Vagina (tissue), 2 donors: ENCODE results near the gene CADPS2. TPM values are rescaled to one million over a fixed set of nuclear protein-coding genes. Genes with fewer than 3 reads are reported as not detected.

ENCODE experiments used
- DNase-seq, 2 donors: peaks; one replicate each; pipeline ENCODE4 v3.0.0-alpha.2; 2017; ENCODE audit errors: extremely low spot score in 2 of 2
- H3K27ac ChIP-seq: fragments of 200-600 bp; sonication (generic); one replicate; pipeline ENCODE4 v1.5.1; 2019
- H3K27me3 ChIP-seq: fragments of 200-600 bp; sonication (generic); one replicate; pipeline ENCODE4 v1.5.1; 2019
- H3K36me3 ChIP-seq, 2 donors: fragments of 200-600 bp; sonication (generic); one replicate each; pipeline ENCODE4 v1.5.1; 2017 to 2019
- H3K4me1 ChIP-seq: fragments of 200-600 bp; sonication (generic); one replicate; pipeline ENCODE4 v1.5.1; 2019
- H3K4me3 ChIP-seq, 2 donors: fragments of 200-600 bp; sonication (generic); 1 replicate in 1 of 2; 2 replicates in 1 of 2; pipeline ENCODE4 v1.5.1; 2016 to 2019
- H3K9me3 ChIP-seq: fragments of 200-600 bp; sonication (generic); one replicate; pipeline ENCODE4 v1.5.1; 2019
- CTCF ChIP-seq, 3 experiments: fragments of 450-650 bp in 2 of 3; fragments of 200-600 bp in 1 of 3; sonication (generic) in 1 of 3; IDR thresholded peaks; one replicate each; pipeline ENCODE4 v1.5.1; 2017 to 2019; ENCODE audit warnings: antibody characterized with exemption in 3 of 3, mild to moderate bottlenecking in 2 of 3, moderate library complexity in 2 of 3
- POLR2A ChIP-seq, 2 donors: fragments of 450-650 bp; IDR thresholded peaks; one replicate each; pipeline ENCODE4 v1.6.1; 2017; ENCODE audit warnings: antibody characterized with exemption in 2 of 2, mild to moderate bottlenecking in 2 of 2, moderate library complexity in 2 of 2
- POLR2AphosphoS5 ChIP-seq, 2 donors: sonication (generic); formaldehyde crosslinking; IDR thresholded peaks; one replicate each; pipeline ENCODE4 v1.9.0; 2017; ENCODE audit warnings: antibody characterized with exemption in 2 of 2, mild to moderate bottlenecking in 2 of 2, low read depth in 1 of 2; ENCODE audit not compliant: insufficient read depth in 1 of 2
- intact Hi-C: fragments of 100-400 bp; cut with DNase I; formaldehyde crosslinking; loops from one replicate; pipeline ENCODE4 v1.15.1; 2023
- total RNA-seq: library from RNA; depleted of rRNA; stranded (reverse); fragments of >200 nt; gene quantifications from one replicate; pipeline ENCODE4 v1.2.3, GENCODE V29; 2016

The CADPS2 gene
- total RNA-seq, 1 donor from 2014 or later, result 25.5 TPM

- intact Hi-C loops, result no loop called here
- Histone ChIP-seq H3K27ac (no peak overlapping the region), H3K36me3 (no peaks in the 10 kb centered on the region)
Measured at GRCh38 chr7:122525355-122525754, 360.9 kb downstream of the CADPS2 start.

GRCh38 chr7:122521767-122522166 lies 364.5 kb downstream of the CADPS2 start:
- Histone ChIP-seq H3K27ac (no peak overlapping the region), H3K4me1 (no peaks in the 10 kb centered on the region), H3K27me3 (no peaks in the 10 kb centered on the region), H3K9me3 (no peaks in the 10 kb centered on the region), H3K36me3 (no peaks in the 10 kb centered on the region), H3K4me3 (no peak overlapping the region)
- DNase-seq, result no peak
- TF ChIP-seq POLR2A (IDR thresholded peaks at IDR 0.05) (no peak), CTCF (IDR thresholded peaks at IDR 0.05) (no peak), POLR2AphosphoS5 (IDR thresholded peaks at IDR 0.05; ENCODE audit: insufficient read depth in 1 of 2, low read depth in 1 of 2) (no peak)
- intact Hi-C loops, result no loop called here

More at GRCh38 chr7:122525355-122525754, 360.9 kb downstream of the CADPS2 start:
- TF ChIP-seq POLR2AphosphoS5 (IDR thresholded peaks at IDR 0.05; ENCODE audit: insufficient read depth in 1 of 2, low read depth in 1 of 2) (no peak), POLR2A (IDR thresholded peaks at IDR 0.05) (no peak), CTCF (IDR thresholded peaks at IDR 0.05) (no peak)
- H3K27me3 ChIP-seq, result no peaks in the 10 kb centered on the region
- no peaks in the 10 kb centered on the region for H3K4me1 ChIP-seq
- DNase-seq, result no peak
- no peak overlapping the region for H3K4me3 ChIP-seq
- no peaks in the 10 kb centered on the region for H3K9me3 ChIP-seq

- no peaks in the 10 kb centered on the region for H3K27me3 ChIP-seq
- H3K9me3 ChIP-seq, result no peaks in the 10 kb centered on the region
- no peak for DNase-seq
- no peak overlapping the region for H3K27ac ChIP-seq
- H3K36me3 ChIP-seq, result no peaks in the 10 kb centered on the region
- no peaks in the 10 kb centered on the region for H3K4me1 ChIP-seq
- TF ChIP-seq POLR2A (IDR thresholded peaks at IDR 0.05) (no peak), POLR2AphosphoS5 (IDR thresholded peaks at IDR 0.05; ENCODE audit: insufficient read depth in 1 of 2, low read depth in 1 of 2) (no peak), CTCF (IDR thresholded peaks at IDR 0.05) (no peak)
- intact Hi-C loops, result no loop called here
- H3K4me3 ChIP-seq, result no peak overlapping the region
Measured at GRCh38 chr7:122520971-122521555, 365.2 kb downstream of the CADPS2 start.

- no peaks in the 10 kb centered on the region for H3K36me3 ChIP-seq
- no peak for TF ChIP-seq POLR2A (IDR thresholded peaks at IDR 0.05)
- TF ChIP-seq CTCF (IDR thresholded peaks at IDR 0.05), result no peak
- no peak for TF ChIP-seq POLR2AphosphoS5 (IDR thresholded peaks at IDR 0.05; ENCODE audit: insufficient read depth in 1 of 2, low read depth in 1 of 2)
- H3K27me3 ChIP-seq, result no peaks in the 10 kb centered on the region
- H3K4me3 ChIP-seq, result no peak overlapping the region
- H3K9me3 ChIP-seq, result no peaks in the 10 kb centered on the region
- intact Hi-C loops, result no loop called here
- DNase-seq, result no peak
- no peaks in the 10 kb centered on the region for H3K4me1 ChIP-seq
- no peak overlapping the region for H3K27ac ChIP-seq
Measured at GRCh38 chr7:122518488-122518887, 367.8 kb downstream of the CADPS2 start.

GRCh38 chr7:122517576-122517975 lies 368.7 kb downstream of the CADPS2 start:
- intact Hi-C loops, result no loop called here
- no peak for DNase-seq
- no peaks in the 10 kb centered on the region for H3K27me3 ChIP-seq
- no peaks in the 10 kb centered on the region for H3K4me1 ChIP-seq
- H3K36me3 ChIP-seq, result no peaks in the 10 kb centered on the region
- H3K9me3 ChIP-seq, result no peaks in the 10 kb centered on the region
- H3K4me3 ChIP-seq, result no peak overlapping the region
- no peak overlapping the region for H3K27ac ChIP-seq
- no peak for TF ChIP-seq POLR2AphosphoS5 (IDR thresholded peaks at IDR 0.05; ENCODE audit: insufficient read depth in 1 of 2, low read depth in 1 of 2)
- TF ChIP-seq POLR2A (IDR thresholded peaks at IDR 0.05), result no peak
- TF ChIP-seq CTCF (IDR thresholded peaks at IDR 0.05), result no peak
